Esophagus muscularis mucosa (tissue), 3 donors: ENCODE data around the gene POU2F1.

Experiments
- CTCF ChIP-seq, 3 experiments: fragments of 200-600 bp in 2 of 3; fragments of 450-650 bp in 1 of 3; sonication (generic) in 2 of 3; IDR thresholded peaks; one replicate each; pipeline ENCODE4 v1.5.1; 2017 to 2019; ENCODE audit warnings: antibody characterized with exemption in 3 of 3, mild to moderate bottlenecking in 2 of 3, moderate library complexity in 1 of 3
- POLR2A ChIP-seq: fragments of 450-650 bp; IDR thresholded peaks from one replicate; pipeline ENCODE4 v1.6.1; 2017; ENCODE audit warnings: antibody characterized with exemption, moderate library complexity, mild to moderate bottlenecking, low read depth
- POLR2AphosphoS5 ChIP-seq, 2 donors: sonication (generic); formaldehyde crosslinking; IDR thresholded peaks; one replicate each; pipeline ENCODE4 v1.6.1; 2017; ENCODE audit warnings: antibody characterized with exemption in 2 of 2

GRCh38 chr1:167435484-167435883 lies 214.8 kb downstream of the POU2F1 start:
- TF ChIP-seq CTCF (IDR thresholded peaks at IDR 0.05) (no peak), POLR2A (no peak), POLR2AphosphoS5 (IDR thresholded peaks at IDR 0.05) (no peak)
